HAP-1 (cell line): ENCODE measurements around the gene FUS.

ENCODE experiments used
- DNase-seq, 2 experiments: peaks; one replicate each; pipeline ENCODE4 v3.0.0-alpha.2; 2016 to 2020; ENCODE audit warnings: low spot score in 2 of 2
- H3K27me3 ChIP-seq: fragments of 250-450 bp; sonication (Bioruptor Pico); 2 replicates; pipeline ENCODE4 v1.5.1; 2020; ENCODE audit warnings: low read depth, mild to moderate bottlenecking, moderate library complexity
- H3K36me3 ChIP-seq: fragments of 250-450 bp; sonication (Bioruptor Pico); replicated peaks from 2 replicates; pipeline ENCODE4 v1.5.1; 2020; ENCODE audit warnings: mild to moderate bottlenecking
- H3K4me1 ChIP-seq: fragments of 250-450 bp; sonication (Bioruptor Pico); 2 replicates; pipeline ENCODE4 v1.5.1; 2020; ENCODE audit warnings: mild to moderate bottlenecking
- H3K4me3 ChIP-seq: fragments of 250-450 bp; sonication (Bioruptor Pico); 2 replicates; pipeline ENCODE4 v1.5.1; 2020; ENCODE audit warnings: mild to moderate bottlenecking, moderate library complexity
- H3K9me3 ChIP-seq: fragments of 250-450 bp; sonication (Bioruptor Pico); 2 replicates; pipeline ENCODE4 v1.5.1; 2020; ENCODE audit warnings: mild to moderate bottlenecking, moderate library complexity
- in situ Hi-C: fragments of 300-500 bp; cut with MboI; formaldehyde crosslinking; loops from 3 replicates; pipeline ENCODE4 v1.14.3; 2020; ENCODE audit warnings: low sequenced_read_pairs, inconsistent platforms, mixed read lengths

The FUS gene

GRCh38 chr16:31213877-31214707, 34.2 kb downstream of the FUS start, which contains the start of gene TRIM72:
TSS of gene TRIM72 (plus strand) at chr16:31214119. CDS start at chr16:31214739, 620 bp downstream.
- Histone ChIP-seq H3K4me3 (no peak within 1 kb of the TSS), H3K27me3 (no peaks in the 10 kb centered on the region), H3K36me3 (no peaks in the 10 kb centered on the region), H3K4me1 (no peaks in the 10 kb centered on the region), H3K9me3 (no peaks in the 10 kb centered on the region)
- DNase-seq: no peak
- in situ Hi-C loops: loop anchor here (25.0 kb wide), 1 partner anchor 648 kb away; the partner anchor contains the start of gene ZNF267

GRCh38 chr16:31214708-31215286, 34.9 kb downstream of the FUS start:
- Histone ChIP-seq H3K36me3 (no peaks in the 10 kb centered on the region), H3K27me3 (no peaks in the 10 kb centered on the region), H3K4me3 (no peak overlapping the region), H3K9me3 (no peaks in the 10 kb centered on the region), H3K4me1 (no peaks in the 10 kb centered on the region)
- in situ Hi-C loops: loop anchor here (25.0 kb wide), 1 partner anchor 648 kb away; the partner anchor contains the start of gene ZNF267
- no peak for DNase-seq

- Histone ChIP-seq H3K9me3 (no peaks in the 10 kb centered on the region), H3K4me3 (no peak overlapping the region), H3K4me1 (no peaks in the 10 kb centered on the region), H3K27me3 (no peaks in the 10 kb centered on the region), H3K36me3 (no peaks in the 10 kb centered on the region)
- DNase-seq: no peak
- in situ Hi-C loops: loop anchor here (25.0 kb wide), 1 partner anchor 647 kb away; the partner anchor contains the start of gene ZNF267
These were observed 35.6 kb downstream of the FUS start for GRCh38 chr16:31215287-31216162.

GRCh38 chr16:31216422-31217135, 36.6 kb downstream of the FUS start, which contains the start of gene PYDC1:
TSS of gene PYDC1 (minus strand) at chr16:31217135. CDS start at chr16:31217028, 107 bp downstream.
- Histone ChIP-seq H3K36me3 (no peaks in the 10 kb centered on the region), H3K4me3 (no peak within 1 kb of the TSS), H3K9me3 (no peaks in the 10 kb centered on the region), H3K27me3 (no peaks in the 10 kb centered on the region), H3K4me1 (no peaks in the 10 kb centered on the region)
- DNase-seq: no peak
- in situ Hi-C loops: loop anchor here (25.0 kb wide), 1 partner anchor 646 kb away; the partner anchor contains the start of gene ZNF267

- Histone ChIP-seq H3K4me1 (no peaks in the 10 kb centered on the region), H3K27me3 (no peaks in the 10 kb centered on the region), H3K4me3 (no peak overlapping the region), H3K36me3 (no peaks in the 10 kb centered on the region), H3K9me3 (no peaks in the 10 kb centered on the region)
- no peak for DNase-seq
- in situ Hi-C loops: loop anchor here (25.0 kb wide), 1 partner anchor 645 kb away; the partner anchor contains the start of gene ZNF267
These were observed 37.2 kb downstream of the FUS start for GRCh38 chr16:31217136-31217530.

- in situ Hi-C loops: loop anchor here (25.0 kb wide), 1 partner anchor 643 kb away; the partner anchor contains the start of gene ZNF267
- Histone ChIP-seq H3K27me3 (no peaks in the 10 kb centered on the region), H3K4me3 (no peak overlapping the region), H3K9me3 (no peaks in the 10 kb centered on the region), H3K4me1 (no peaks in the 10 kb centered on the region), H3K36me3 (no peaks in the 10 kb centered on the region)
- no peak for DNase-seq
These were observed 39.3 kb downstream of the FUS start for GRCh38 chr16:31219154-31219741.

- Histone ChIP-seq H3K4me3 (no peak overlapping the region), H3K9me3 (no peaks in the 10 kb centered on the region), H3K36me3 (no peaks in the 10 kb centered on the region), H3K27me3 (no peaks in the 10 kb centered on the region), H3K4me1 (no peaks in the 10 kb centered on the region)
- DNase-seq: no peak
- in situ Hi-C loops: loop anchor here (25.0 kb wide), 1 partner anchor 641 kb away; the partner anchor contains the start of gene ZNF267
These were observed 41.6 kb downstream of the FUS start for GRCh38 chr16:31221357-31222160.

GRCh38 chr16:31223044-31223443, 43.1 kb downstream of the FUS start:
- in situ Hi-C loops: loop anchor here (25.0 kb wide), 1 partner anchor 639 kb away; the partner anchor contains the start of gene ZNF267
- no peak overlapping the region for H3K4me3 ChIP-seq
- DNase-seq: no peak

GRCh38 chr16:31224092-31224955, 44.4 kb downstream of the FUS start:
- H3K36me3 ChIP-seq: no peaks in the 10 kb centered on the region
- DNase-seq: no peak

More at GRCh38 chr16:31223044-31223443, 43.1 kb downstream of the FUS start:
- Histone ChIP-seq H3K4me1 (no peaks in the 10 kb centered on the region), H3K27me3 (no peaks in the 10 kb centered on the region), H3K9me3 (no peaks in the 10 kb centered on the region), H3K36me3 (no peaks in the 10 kb centered on the region)

GRCh38 chr16:31225193-31225592, 45.3 kb downstream of the FUS start:
- Histone ChIP-seq H3K36me3 (no peaks in the 10 kb centered on the region), H3K9me3 (no peaks in the 10 kb centered on the region), H3K4me1 (no peaks in the 10 kb centered on the region), H3K4me3 (no peak overlapping the region), H3K27me3 (no peaks in the 10 kb centered on the region; the same call in 1 of the 2 replicates)
- DNase-seq: no peak
- in situ Hi-C loops: no loop called here

More at GRCh38 chr16:31224092-31224955, 44.4 kb downstream of the FUS start:
- no peaks in the 10 kb centered on the region for H3K27me3 ChIP-seq
- no peaks in the 10 kb centered on the region for H3K4me1 ChIP-seq
- in situ Hi-C loops: loop anchor here (25.0 kb wide), 1 partner anchor 638 kb away; the partner anchor contains the start of gene ZNF267
- no peaks in the 10 kb centered on the region for H3K9me3 ChIP-seq
- H3K4me3 ChIP-seq: no peak overlapping the region

- Histone ChIP-seq H3K9me3 (no peaks in the 10 kb centered on the region), H3K36me3 (no peaks in the 10 kb centered on the region), H3K4me3 (no peak overlapping the region), H3K27me3 (no peaks in the 10 kb centered on the region; the same call in 1 of the 2 replicates), H3K4me1 (no peaks in the 10 kb centered on the region)
- in situ Hi-C loops: no loop called here
- DNase-seq: no peak
These were observed 48.3 kb downstream of the FUS start for GRCh38 chr16:31228206-31228605.
